GM21825 (cell line): ENCODE data around the gene POMGNT2.
"Not testable (repeated sequence)": the region's sequence is repeated elsewhere in the genome, so short reads cannot be mapped to it uniquely, and the experiment has no call there.

Experiments used
- ATAC-seq: cut with Tn5 transposase; IDR thresholded peaks from one replicate; pipeline ENCODE4 v1.9.1; 2021; ENCODE audit warnings: mild to moderate bottlenecking, moderate library complexity; ENCODE audit not compliant: unreplicated experiment

Gene POMGNT2

DNA sequence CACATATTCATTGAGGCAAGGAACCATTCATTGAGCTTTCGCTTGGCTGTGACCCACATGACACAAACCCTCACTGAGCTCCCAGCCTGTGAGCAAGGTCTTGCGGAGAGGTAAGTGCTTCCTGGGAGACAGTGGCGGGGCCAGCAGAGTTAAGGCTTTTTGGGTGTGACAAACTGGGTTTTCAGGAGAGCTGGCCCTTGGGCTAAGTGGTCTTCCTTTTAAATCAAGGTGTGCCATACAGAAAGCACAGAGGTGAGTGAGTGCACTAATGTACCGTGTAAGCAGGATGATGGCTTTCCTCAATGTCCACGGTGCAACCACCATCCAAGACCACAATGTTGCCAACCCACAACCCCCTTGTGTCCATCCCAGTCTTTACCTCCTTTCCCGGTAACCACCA is 28.6 kb downstream of the POMGNT2 start:
- no peak for ATAC-seq

DNA sequence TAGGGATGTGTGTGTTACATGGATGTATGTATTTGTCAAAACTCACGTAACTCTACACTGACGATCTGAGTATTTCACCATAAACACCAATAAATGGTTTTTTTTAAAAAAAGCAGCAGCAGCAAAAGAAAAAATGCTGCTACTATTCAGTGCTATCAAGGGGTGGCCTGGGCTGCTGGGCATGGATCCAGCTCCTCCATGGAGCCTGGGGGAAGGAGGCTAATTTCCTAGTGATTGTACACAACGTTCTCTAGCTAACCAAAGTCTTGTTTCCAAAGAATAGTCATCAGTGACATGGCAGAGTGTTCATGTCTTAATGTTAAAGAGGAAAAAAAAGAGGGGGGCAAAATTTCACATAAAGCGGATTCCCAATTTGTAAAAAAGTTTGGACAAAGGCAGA is 29.0 kb downstream of the POMGNT2 start:
- no peak for ATAC-seq

DNA sequence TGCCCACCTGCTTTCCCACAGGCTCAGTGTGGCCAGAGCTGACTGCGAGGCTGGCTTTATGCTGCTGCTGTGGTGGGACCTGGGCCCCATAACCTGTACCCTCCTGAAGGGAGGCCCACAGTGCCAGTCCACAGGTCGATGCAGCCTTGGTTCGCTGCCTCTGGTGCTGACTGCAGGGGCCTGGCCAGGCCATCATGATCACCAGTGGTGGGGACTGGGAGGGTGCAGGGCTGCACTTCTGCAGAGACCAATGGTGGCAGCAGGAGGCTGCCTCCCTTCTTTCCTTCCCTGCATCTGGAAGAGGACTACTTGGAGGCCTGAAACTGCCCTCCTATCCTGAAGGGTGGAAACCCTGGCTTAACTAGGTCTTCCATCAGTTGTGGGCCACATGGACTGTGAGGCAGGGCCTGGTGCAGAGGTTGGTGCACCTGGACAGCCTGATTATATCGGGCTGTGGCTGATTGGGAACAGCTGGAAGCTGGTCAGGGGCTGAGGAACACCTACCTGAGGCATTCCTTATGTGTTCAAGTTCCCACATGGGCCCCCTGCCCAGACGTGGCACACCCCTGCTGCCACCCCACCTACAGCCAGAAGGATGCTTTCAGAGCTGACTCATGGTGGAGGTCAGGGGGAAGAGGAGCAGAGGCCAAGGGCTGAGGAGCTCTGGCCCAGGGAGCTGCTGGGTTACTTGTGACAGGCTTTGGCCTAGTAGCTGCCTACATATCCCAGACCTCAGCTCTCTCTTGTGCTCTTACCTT is 29.8 kb downstream of the POMGNT2 start:
- no peak for ATAC-seq

DNA sequence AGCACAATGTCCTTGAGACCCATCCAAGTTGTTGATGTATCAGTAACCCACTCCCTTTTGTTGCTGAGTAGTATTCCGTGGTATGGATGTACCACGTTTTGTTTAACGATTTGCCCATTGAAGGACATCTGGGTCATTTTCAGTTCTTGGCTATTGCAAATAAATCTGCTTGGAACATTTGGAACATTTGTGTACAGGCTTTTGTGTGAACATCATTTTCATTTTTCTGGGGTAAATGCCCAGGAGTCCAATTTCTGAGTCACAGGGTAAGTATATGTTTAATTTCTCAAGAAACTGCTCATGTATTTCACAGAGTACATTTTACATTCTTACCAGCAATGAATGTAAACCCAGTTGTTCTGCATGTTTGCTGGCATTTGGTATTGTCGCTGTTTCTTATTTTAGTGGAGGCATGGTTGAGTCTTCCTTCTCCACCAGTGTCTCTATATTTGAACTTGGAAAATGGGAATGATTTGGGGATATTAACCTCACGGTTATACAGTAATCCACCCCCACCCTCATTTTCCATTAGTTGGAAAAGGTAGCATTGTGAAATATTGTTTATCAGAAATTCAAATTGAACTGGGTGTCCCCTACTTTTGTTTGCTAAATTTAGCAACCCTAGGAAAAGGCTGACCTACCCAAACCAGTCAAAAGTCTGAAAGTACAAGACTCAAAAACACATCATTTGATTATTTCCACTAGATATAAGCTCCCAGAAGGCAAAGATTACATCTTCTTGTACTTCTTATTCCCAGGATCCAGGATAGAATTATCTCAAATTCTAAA is 30.8 kb downstream of the POMGNT2 start:
- no peak for ATAC-seq

DNA sequence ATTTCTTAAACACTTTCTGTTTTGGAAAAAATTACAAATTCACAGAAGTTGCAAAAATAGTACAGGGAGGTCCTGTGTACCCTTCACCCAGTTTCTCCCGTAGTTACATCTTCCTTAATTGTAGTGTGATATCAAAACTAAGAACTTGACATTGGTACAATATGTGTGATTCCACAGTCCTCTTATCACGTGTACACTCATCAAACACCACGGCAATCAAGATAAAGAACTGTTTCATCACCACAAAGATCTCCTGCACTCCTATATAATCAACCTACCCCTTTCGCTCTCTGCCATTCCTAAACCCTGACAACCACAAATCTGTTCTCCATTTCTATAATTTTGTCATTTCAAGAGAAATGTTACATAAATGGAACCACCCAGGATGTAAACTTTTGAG is 31.4 kb downstream of the POMGNT2 start:
- no peak for ATAC-seq

DNA sequence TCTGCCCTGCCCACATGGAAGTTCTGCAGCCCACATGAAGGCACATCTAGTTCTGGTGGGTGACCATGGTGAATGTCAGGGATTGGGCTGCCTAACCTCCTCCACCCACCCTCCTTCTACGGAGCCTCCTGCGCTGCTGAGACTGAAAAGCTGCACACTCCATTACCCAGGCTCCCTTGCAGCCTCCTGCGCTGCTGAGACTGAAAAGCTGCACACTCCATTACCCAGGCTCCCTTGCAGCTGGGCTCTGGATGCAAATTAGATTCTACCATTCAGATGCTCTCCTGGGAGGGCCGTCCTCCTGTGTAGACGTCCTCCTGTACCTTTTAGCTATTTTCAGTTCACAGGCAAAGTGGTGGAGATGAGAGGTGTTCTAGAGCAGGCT is 32.1 kb downstream of the POMGNT2 start:
- ATAC-seq: no peak

DNA sequence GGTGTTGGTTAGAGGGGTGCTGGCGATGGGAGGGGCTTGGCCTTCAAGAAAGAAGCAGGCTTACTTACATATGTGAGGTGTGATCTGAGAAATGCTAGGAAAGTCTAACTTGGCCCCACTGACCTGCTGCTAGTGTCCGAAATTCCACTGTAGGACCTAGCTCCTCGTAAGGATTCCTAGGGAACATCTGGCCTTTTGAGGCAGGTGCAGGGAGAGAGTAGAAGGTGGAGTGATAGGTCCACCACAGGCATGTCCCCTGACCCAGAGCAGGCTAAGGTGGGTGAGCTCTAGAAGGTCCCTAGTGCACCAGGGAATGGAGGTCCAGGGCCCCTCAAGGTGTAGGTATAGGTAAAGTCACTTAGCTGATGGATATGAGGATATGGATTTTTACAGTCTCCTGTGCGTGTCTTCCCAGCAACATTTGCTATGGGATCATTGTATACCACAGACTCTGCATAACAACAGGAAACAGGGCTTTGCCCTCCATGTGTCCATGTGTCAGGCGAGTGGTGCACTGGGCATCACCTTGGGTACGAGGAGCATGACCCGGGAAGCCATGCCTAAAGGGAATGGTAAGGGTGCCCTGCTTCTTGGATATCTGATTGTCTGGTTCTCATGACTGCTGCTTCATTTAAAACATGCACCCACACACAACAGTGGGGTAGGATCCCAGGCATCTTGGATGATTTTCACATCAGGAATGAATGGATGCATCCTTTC is 32.6 kb downstream of the POMGNT2 start:
- no peak for ATAC-seq

DNA sequence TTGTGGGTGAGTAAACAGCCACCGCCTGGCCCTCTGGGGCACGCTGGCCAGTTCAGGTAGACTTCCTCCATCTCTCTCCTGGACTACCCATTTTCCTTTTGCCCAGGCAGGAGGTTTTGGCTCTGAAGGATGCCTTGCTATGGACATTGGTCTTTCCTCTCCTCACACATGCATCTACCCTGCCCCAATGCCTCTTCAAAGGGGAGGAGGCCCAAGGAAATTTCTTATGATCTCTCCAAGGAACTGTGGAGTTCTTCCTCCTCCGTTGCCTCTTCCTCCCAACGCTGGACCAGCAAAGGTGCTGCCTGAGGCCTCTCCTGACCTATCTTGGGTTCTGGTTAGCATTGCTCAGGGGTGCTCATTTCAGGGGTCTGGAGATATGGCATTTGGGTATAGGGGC is 33.5 kb downstream of the POMGNT2 start:
- ATAC-seq: no peak

DNA sequence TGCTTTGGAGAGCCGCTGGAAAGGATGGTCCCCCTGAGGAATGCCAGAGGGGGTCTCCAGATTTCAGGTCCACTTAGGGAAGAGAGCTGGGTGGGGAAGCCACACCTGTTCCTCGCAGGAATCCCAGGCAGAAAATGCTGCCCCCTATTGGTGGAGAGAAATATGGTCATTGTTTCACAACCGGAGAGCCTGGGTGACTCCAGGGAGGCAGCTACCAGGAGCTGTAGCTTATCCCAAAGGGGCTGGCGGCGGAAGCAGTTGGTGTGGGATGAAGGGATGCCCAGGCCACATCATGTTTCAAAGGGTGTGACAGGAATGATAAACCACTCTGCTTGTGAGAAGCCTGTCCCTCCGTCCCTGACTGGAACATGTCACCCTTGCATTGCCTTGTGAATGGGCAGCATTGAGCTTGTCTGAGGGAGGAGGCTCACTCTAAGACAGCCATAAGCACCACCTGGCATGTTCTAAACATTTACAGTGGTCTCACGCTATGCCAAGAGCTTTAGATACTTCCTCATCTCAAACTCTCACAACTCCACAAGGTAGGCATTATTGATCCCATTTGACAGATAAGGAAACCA is 34.5 kb downstream of the POMGNT2 start:
- no peak for ATAC-seq

DNA sequence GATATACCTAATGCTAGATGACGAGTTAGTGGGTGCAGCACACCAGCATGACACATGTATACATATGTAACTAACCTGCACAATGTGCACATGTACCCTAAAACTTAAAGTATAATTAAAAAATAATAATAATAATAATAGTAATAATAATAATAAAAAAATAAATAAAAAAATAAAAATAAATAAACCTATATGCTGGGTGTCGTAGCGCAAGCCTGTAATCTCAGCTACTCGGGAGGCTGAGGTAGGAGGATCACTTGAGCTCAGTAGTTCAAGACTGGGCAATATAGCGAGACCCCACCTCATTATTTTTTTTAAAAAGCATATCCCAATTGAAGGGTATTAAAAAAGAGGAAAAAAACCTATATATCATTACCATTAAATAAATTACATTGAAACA is 35.2 kb downstream of the POMGNT2 start:
- not testable (repeated sequence) for ATAC-seq

DNA sequence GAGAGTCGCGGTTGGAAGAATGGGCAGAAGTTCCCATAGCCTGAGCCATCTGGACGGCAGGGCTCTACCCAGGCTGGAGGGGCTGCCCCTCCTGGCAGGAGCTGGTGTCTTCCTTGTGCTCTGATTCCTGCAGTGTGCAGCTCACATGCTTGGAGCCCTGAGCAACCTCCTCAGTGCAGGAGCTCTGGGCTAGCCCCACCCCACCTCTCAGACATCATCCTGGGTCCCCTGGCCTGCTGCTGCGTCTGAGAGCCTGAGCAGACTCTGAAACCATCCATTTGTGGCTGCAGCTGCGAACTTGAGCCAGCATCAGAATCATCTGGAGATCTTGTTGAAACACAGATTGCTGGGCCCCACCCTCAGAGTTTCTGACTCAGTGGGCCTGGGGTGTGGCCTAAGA is 42.8 kb downstream of the POMGNT2 start:
- no peak for ATAC-seq

DNA sequence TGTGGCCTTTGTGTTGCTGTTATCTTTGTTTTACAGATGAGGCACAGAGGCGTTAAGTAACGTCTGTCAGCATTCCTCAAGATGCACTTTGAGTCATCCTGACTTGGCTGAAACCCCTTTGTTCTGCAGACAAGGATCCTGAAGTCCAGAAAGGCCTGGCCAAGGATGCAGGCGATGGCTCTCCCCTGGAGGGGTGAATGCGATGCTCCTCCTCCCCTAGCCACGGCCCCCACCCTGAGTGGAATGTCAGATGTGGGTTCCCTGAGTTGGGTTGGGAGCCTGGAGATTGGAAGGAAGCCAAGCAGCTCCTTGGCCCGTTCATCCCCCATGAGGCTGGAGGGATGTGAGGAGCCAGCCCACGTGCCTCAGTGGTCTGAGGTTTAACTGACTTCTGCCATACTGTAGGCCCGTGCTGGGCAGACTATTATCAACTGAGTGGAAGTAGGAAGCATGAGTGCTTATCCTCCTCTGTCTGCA is 43.3 kb downstream of the POMGNT2 start:
- ATAC-seq: no peak

DNA sequence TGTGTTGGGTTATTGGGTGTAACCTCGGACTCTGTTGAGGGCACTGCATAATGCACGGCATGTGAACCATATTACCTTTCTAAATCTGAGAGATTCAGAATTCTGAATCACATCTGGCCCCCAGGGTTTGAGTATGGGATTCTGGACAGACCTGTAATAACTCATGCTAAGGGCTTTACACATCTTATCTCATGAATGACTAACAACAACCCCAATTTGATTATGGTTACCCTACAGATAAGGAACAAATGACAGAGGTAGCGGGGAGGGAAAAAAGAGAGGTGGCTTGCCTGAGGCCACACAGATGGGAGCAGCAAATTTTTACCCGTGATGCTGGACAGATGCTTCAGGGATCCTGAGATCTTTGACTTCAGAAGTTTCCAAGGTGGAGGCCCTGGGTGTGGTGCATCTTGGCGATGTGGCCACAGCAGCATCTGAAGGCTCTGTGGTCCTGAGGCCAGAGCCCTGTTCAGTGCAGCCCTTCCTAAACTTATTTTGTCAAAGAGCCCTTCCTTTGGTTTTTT is 43.8 kb downstream of the POMGNT2 start:
- no peak for ATAC-seq

DNA sequence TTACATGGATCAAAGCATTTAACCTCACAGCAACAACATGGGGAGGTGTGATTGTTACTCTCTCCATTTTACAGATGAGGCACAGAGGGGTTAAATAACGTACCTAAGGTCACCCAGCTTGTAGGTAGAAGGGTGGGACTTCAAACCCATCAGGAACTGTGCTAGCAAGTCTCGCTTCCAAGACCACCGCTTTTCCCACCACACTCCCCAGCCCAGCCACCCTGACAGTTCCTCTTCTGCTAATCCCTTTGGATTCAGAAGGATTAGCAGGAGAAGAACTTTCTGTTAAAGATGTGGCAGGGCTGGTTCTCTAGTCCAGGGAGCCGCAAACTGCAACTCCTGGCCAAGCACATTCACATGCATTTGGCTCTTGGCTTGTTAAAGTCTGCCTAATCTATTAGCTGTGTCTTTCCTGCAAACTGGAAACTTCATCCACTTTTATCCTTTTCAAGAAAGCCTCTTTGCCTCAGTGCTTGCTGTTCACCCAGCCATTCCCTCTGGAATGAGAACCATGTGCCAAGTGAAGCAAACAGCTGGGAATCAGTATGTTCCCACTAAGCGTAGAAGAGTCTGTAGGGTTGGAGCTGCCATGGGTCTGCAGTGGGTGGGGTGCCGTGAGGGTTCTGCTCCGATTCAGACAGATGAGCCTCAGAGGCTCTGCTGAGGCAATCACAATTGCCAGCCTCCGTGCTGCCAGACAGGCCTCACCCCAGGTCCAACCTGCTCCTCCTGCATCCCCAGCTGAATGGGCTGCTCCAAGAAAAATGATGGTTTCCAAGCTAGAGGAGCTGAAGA is 44.6 kb downstream of the POMGNT2 start:
- no peak for ATAC-seq

DNA sequence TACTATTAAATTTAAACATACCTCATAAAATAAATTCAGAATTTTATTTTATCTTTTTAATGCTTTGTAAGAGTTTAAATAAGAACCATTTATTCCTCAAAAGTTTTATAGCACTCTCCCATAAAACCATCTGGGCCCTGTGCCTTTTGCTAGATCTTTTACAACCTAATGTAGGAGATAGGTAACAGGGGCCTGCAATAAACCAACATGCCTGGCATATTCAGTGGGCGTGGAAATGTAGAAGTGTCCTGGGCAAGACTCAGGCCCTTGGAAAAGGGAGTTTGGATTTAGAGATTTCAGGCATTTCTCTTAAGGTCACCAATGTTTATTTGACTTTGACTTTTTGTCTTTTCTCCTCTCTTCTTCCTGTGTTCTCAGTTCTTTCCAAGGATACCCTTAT is 46.4 kb downstream of the POMGNT2 start:
- no peak for ATAC-seq

DNA sequence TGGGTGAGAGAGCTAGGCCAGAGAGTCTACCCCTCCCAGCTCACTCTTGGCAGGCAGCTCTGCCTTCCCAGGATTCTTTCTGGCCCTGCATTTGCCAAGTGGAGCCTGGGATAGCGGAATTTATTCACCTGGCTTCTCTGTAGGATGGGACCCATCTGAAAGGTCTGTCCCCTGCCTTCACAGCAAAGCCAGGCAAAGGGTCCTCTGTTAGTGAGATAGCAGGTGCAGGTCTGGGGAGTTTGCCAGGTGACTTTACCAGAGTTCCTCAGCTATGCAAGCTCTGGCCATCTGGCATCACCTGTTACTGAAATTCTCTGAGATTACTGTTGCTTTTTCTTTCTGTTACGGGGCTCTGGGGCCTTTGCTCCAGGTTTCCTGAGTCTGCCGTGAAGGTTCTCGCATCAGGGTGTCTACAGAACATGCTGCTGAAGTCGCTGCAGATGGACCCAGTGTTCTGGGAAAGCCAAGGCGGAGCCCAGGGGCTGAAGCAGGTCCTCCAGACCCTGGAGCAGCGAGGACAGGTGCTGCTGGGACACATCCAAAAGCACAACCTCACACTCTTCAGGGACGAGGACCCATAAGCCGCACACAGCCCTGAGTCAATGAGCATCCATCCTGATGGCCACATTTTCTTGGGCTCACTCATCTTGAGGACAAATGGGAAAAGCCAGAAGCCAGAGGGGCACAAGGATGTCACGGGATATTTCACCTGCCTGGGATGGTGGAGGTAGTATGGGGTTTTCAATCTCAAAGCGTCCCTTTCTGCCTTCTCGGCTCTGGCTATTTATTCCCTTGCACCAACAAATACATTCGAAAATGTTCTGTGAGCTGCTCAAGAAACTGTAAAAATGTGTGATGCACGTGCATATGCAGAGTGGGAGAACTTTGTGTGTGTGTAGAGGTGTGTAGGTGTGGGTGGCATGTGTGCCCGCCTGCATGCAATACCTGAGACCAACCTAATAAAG is 49.8 kb downstream of the POMGNT2 start:
- ATAC-seq: no peak

DNA sequence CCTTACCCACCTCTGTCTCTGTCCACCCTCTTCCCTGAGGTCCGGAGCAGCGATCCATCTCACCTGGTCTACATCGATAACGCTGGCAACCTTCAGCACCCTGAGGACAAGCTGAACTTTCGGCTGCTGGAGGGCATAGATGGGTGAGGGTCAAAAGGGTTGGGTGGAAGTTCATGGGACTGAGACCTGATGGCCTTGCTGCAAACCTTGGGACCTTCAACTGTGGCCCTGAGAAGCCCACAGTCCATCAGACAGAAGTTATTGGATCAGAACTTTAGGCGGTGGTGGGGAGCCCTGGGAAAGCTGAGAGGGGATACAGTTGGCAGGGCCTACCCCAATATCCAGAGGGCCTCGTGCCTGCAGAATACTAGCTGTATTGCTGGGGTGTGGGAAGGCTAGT is 50.5 kb downstream of the POMGNT2 start:
- no peak for ATAC-seq

DNA sequence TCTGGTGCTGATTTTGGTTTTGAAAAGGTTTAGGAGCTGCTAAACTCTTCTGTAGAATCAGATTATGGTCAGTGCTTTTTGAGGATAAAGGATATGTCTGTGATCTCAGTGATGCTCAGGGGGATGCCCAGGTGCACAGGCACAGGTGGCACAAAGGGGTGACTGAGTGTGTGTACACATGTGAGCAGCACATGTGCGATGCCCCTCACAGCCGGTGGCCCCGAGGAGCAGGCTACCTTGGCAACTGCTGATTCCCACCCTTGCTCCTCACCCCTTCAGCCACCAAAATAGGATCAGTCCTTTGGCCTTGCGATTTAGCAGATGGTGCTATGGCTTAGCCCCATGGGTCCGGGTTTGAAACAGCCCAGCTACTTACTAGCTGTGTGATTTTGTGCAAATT is 51.1 kb downstream of the POMGNT2 start:
- no peak for ATAC-seq

DNA sequence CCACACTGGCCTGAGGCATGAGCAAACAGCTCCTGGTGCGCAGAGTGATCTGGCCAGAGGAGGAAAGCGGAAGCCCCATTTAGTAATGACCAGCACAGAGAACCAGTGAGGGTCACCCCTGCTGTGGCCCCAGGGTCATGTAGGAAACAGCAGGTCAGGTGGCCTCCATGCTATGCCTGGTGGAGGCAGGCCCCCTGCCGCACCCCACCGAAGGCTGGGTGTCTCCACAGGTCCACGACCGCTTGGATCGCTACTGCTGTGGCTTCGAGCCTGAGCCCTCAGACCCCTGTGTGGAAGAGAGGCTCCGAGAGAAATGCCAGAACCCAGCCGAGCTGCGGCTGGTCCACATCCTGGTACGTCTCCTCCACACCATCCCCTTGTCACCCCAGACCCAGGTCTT is 52.6 kb downstream of the POMGNT2 start:
- no peak for ATAC-seq
